ENCODE measurements around the gene TANGO2. TPM values are rescaled to one million over a fixed set of nuclear protein-coding genes. Genes with fewer than 3 reads are reported as not detected.

TANGO2 gene
- total and polyA plus RNA-seq, 9 of the 15 experiments (the other 6 are each of a cell fraction or from before 2014, with no cell fraction given) = 15.5 to 94.9 (median 70.1) TPM

DNA sequence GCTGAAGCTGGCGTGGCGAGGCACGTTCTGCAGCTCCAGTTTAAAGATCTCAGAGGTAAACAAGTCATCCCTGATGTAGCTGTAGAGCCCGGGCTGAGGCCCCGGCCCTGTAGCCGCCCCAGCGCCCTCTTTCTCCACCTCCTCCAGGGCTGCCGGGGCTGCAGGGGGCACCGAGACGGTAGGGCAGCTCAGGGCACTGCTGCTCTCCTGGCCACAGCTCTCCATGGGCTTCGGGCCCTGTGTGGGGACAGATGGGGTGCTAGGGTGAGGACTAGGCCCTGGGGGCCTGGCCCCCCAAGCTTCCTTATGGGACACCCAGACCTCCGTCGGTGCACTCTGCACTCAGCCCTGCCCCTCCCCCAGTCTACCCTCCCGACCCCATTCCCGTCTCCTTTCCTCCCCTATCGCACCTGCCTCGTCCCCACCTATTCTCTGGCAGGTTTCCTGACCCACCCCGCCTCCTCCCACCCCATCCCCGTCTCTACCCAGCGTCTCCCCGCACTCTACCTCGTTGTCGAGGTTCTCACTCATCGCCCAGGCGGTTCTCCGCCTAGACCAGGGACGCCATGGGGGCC is 95.6 kb downstream of the TANGO2 start (continued):
- TF ChIP-seq HOMEZ (CRISPR knock-in tag; IDR thresholded peaks at IDR 0.05) (peak; percentile 47; the same call in 1 of the 2 replicates), EWSR1 (IDR thresholded peaks at IDR 0.05; ENCODE audit: borderline replicate concordance, low read depth, partially characterized antibody) (no peak), ZSCAN32 (CRISPR knock-in tag; IDR thresholded peaks at IDR 0.05) (peak; percentile 55), SIN3B (IDR thresholded peaks at IDR 0.05; ENCODE audit: low read depth) (no peak), ZSCAN29 (IDR thresholded peaks at IDR 0.05) (no peak; the same call in 1 of the 2 replicates), FOXK1 (CRISPR knock-in tag; IDR thresholded peaks at IDR 0.05; ENCODE audit: borderline replicate concordance) (no peak), XRCC4 (IDR thresholded peaks at IDR 0.05; ENCODE audit: extremely low read depth, insufficient read depth, insufficient read length) (no peak), ELK3 (CRISPR knock-in tag; IDR thresholded peaks at IDR 0.05) (0 out of 2 replicates have a peak, but pooled peaks have one; percentile 70), DPF2 (IDR thresholded peaks at IDR 0.05) (no peak), MECOM (CRISPR knock-in tag; IDR thresholded peaks at IDR 0.05) (no peak), STAT5A (IDR thresholded peaks at IDR 0.05; ENCODE audit: borderline replicate concordance, low read length) (no peak), PHB2 (IDR thresholded peaks at IDR 0.05; ENCODE audit: low read depth) (peak; percentile 62; the same call in 1 of the 2 replicates), GTF2F1 (IDR thresholded peaks at IDR 0.05; ENCODE audit: low read depth, low read length) (peak; percentile 39; the same call in 1 of the 2 replicates), CC2D1A (IDR thresholded peaks at IDR 0.05) (peak; percentile 83), TRIM24 (IDR thresholded peaks at IDR 0.05) (peak in 1 of 2 experiments; percentile 67; a peak in 2 of 4 replicates), ZNF134 (CRISPR knock-in tag; conservative IDR thresholded peaks at IDR 0.05) (peak; percentile 41; the same call in 1 of the 2 replicates), THAP12 (CRISPR knock-in tag; IDR thresholded peaks at IDR 0.05) (peak; percentile 9; the same call in 1 of the 2 replicates), BRD4 (IDR thresholded peaks at IDR 0.05) (peak; percentile 88; the same call in 1 of the 2 replicates), HDAC1 (IDR thresholded peaks at IDR 0.05) (no peak), ZNF175 (CRISPR knock-in tag; IDR thresholded peaks at IDR 0.05; ENCODE audit: low read depth) (no peak), DNMT1 (IDR thresholded peaks at IDR 0.05) (peak; percentile 97; the same call in 1 of the 2 replicates), GABPB1 (CRISPR knock-in tag; IDR thresholded peaks at IDR 0.05) (no peak), WHSC1 (IDR thresholded peaks at IDR 0.05; ENCODE audit: low read length) (peak; percentile 31)
- TF ChIP-seq, protein P1, sequence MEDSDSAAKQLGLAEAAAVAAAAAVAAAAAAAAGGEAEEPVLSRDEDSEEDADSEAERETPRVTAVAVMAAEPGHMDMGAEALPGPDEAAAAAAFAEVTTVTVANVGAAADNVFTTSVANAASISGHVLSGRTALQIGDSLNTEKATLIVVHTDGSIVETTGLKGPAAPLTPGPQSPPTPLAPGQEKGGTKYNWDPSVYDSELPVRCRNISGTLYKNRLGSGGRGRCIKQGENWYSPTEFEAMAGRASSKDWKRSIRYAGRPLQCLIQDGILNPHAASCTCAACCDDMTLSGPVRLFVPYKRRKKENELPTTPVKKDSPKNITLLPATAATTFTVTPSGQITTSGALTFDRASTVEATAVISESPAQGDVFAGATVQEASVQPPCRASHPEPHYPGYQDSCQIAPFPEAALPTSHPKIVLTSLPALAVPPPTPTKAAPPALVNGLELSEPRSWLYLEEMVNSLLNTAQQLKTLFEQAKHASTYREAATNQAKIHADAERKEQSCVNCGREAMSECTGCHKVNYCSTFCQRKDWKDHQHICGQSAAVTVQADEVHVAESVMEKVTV (CRISPR knock-in tag; IDR thresholded peaks at IDR 0.05) = 0 out of 2 replicates have a peak, but pooled peaks have one; percentile 29

Data from K562 (cell line).